H1 (cell line): Measurements from ENCODE around the gene DPEP1. TPM values are rescaled to one million over a fixed set of nuclear protein-coding genes. Genes with fewer than 3 reads are reported as not detected.

ENCODE experiments used
- CTCF ChIA-PET: fragments of 300-600 bp; sonication (Branson Sonifier 250); formaldehyde crosslinking; loops from one replicate; lab custom pipeline; 2021; ENCODE audit not compliant: partially characterized antibody; lab: Charles Lee
- POLR2A ChIA-PET: fragments of 300-600 bp; sonication (Branson Sonifier 250); formaldehyde crosslinking; loops from one replicate; lab custom pipeline; 2021; ENCODE audit warnings: inconsistent platforms; ENCODE audit not compliant: partially characterized antibody; lab: Charles Lee
- DNase-seq, 2 experiments: peaks; one replicate each; pipeline versions ENCODE4 v3.0.0 to v3.0.0-alpha.2; 2010 to 2022; ENCODE audit warnings: low spot score in 2 of 2, low read depth in 1 of 2, mixed read lengths in 1 of 2
- FAIRE-seq: peaks from 2 replicates; lab custom pipeline; 2011; peaks lifted over from hg19 to GRCh38; lab: Jason Lieb, UNC
- H2AFZ ChIP-seq: 2 replicates; pipeline ENCODE4 v1.8.1; 2012; ENCODE audit warnings: low read length, inconsistent platforms
- H2AK5ac ChIP-seq: 2 replicates; pipeline ENCODE4 v1.6.1; 2013; ENCODE audit warnings: low read depth, low read length
- H2BK120ac ChIP-seq: replicated peaks from 2 replicates; pipeline ENCODE3; 2013; ENCODE audit warnings: low read depth, low read length, inconsistent platforms
- H2BK12ac ChIP-seq: 2 replicates; pipeline ENCODE4 v1.6.1; 2013; ENCODE audit warnings: low read depth, low read length
- H2BK15ac ChIP-seq: 2 replicates; pipeline ENCODE4 v1.6.1; 2013; ENCODE audit warnings: low read length
- H2BK20ac ChIP-seq: 2 replicates; pipeline ENCODE4 v1.6.1; 2013; ENCODE audit warnings: low read length
- H2BK5ac ChIP-seq: 2 replicates; pipeline ENCODE4 v1.6.1; 2013; ENCODE audit warnings: low read depth, low read length
- H3K14ac ChIP-seq: 2 replicates; pipeline ENCODE4 v1.6.1; 2013; ENCODE audit warnings: inconsistent platforms; ENCODE audit not compliant: insufficient read length
- H3K18ac ChIP-seq: 2 replicates; pipeline ENCODE4 v1.6.1; 2013; ENCODE audit warnings: low read length; ENCODE audit errors: extremely low read depth
- H3K23ac ChIP-seq: 2 replicates; pipeline ENCODE4 v1.6.1; 2013; ENCODE audit warnings: inconsistent platforms; ENCODE audit not compliant: insufficient read length
- H3K23me2 ChIP-seq: 2 replicates; pipeline ENCODE4 v1.6.1; 2013; ENCODE audit warnings: low read depth, low read length
- H3K27ac ChIP-seq: 2 replicates; pipeline ENCODE4 v1.6.1; 2011; ENCODE audit warnings: low read depth, low read length, inconsistent platforms
- H3K27me3 ChIP-seq, 4 experiments: replicated peaks in 1 of 4; 1 replicate in 1 of 4; 2 replicates in 3 of 4; pipeline versions ENCODE4 v1.6.1 to v1.8.1; 2011 to 2013; ENCODE audit warnings: low read length in 3 of 4, mild to moderate bottlenecking in 3 of 4, inconsistent platforms in 2 of 4, mixed read lengths in 2 of 4, moderate library complexity in 1 of 4; ENCODE audit not compliant: control insufficient read depth in 3 of 4, insufficient read depth in 3 of 4; ENCODE audit errors: extremely low read depth in 1 of 4
- H3K36me3 ChIP-seq, 4 experiments: 2 replicates each; pipeline versions ENCODE4 v1.6.1 to v1.8.1; 2011 to 2013; ENCODE audit warnings: mild to moderate bottlenecking in 4 of 4, low read length in 3 of 4, moderate library complexity in 2 of 4, control low read depth in 1 of 4, inconsistent platforms in 1 of 4; ENCODE audit not compliant: insufficient read depth in 4 of 4, control insufficient read depth in 2 of 4
- H3K4ac ChIP-seq: replicated peaks from 2 replicates; pipeline ENCODE3; 2013; ENCODE audit warnings: low read length, low read depth, mixed read lengths, inconsistent platforms; ENCODE audit not compliant: insufficient read length
- H3K4me1 ChIP-seq, 4 experiments: replicated peaks in 1 of 4; 1 replicate in 1 of 4; 2 replicates in 3 of 4; pipeline versions ENCODE4 v1.6.1 to v1.8.1; 2011 to 2013; ENCODE audit warnings: low read length in 3 of 4, inconsistent platforms in 2 of 4, mixed read lengths in 1 of 4; ENCODE audit not compliant: insufficient read depth in 4 of 4, control insufficient read depth in 3 of 4
- H3K4me2 ChIP-seq, 2 experiments: 2 replicates each; pipeline versions ENCODE4 v1.6.1 to v1.8.1; 2011 to 2013; ENCODE audit warnings: low read depth in 2 of 2, low read length in 2 of 2, control low read depth in 1 of 2, inconsistent platforms in 1 of 2, mild to moderate bottlenecking in 1 of 2; ENCODE audit not compliant: insufficient read depth in 1 of 2
- H3K4me3 ChIP-seq, 4 experiments: fragments of 200-600, 300-600 bp in 1 of 4; sonication (generic), shearing (Covaris generic), sonication (Bioruptor Twin) in 1 of 4; 2 replicates each; pipeline versions ENCODE4 v1.5.1 to v1.8.1; 2011 to 2016; ENCODE audit warnings: low read length in 4 of 4, low read depth in 3 of 4, control low read depth in 2 of 4, inconsistent platforms in 2 of 4, mild to moderate bottlenecking in 2 of 4, mixed read lengths in 1 of 4, moderate library complexity in 1 of 4; ENCODE audit not compliant: insufficient read depth in 2 of 4; ENCODE audit errors: extremely low read depth in 1 of 4
- H3K56ac ChIP-seq: replicated peaks from 2 replicates; pipeline ENCODE3; 2013; ENCODE audit warnings: low read depth, mild to moderate bottlenecking, mixed read lengths, low read length, inconsistent platforms; ENCODE audit not compliant: insufficient read length
- H3K79me1 ChIP-seq: 2 replicates; pipeline ENCODE4 v1.6.1; 2013; ENCODE audit warnings: low read depth, low read length, control low read depth
- H3K79me2 ChIP-seq, 2 experiments: 2 replicates each; pipeline versions ENCODE4 v1.6.1 to v1.8.1; 2012 to 2013; ENCODE audit warnings: low read length in 2 of 2, mild to moderate bottlenecking in 2 of 2, inconsistent platforms in 1 of 2; ENCODE audit not compliant: insufficient read depth in 2 of 2, control insufficient read depth in 1 of 2
- H3K9ac ChIP-seq, 4 experiments: replicated peaks in 1 of 4; 1 replicate in 1 of 4; 2 replicates in 3 of 4; pipeline versions ENCODE4 v1.6.1 to v1.8.1; 2011 to 2013; ENCODE audit warnings: low read depth in 3 of 4, low read length in 3 of 4, control low read depth in 2 of 4, mild to moderate bottlenecking in 2 of 4, moderate library complexity in 2 of 4, inconsistent platforms in 1 of 4; ENCODE audit errors: extremely low read depth in 1 of 4
- H3K9me3 ChIP-seq, 2 experiments: 2 replicates each; pipeline versions ENCODE4 v1.6.1 to v1.8.1; 2012 to 2013; ENCODE audit warnings: mild to moderate bottlenecking in 2 of 2, moderate library complexity in 2 of 2, control low read depth in 1 of 2, inconsistent platforms in 1 of 2, low read depth in 1 of 2, low read length in 1 of 2, mixed read lengths in 1 of 2; ENCODE audit not compliant: insufficient read depth in 2 of 2
- H4K20me1 ChIP-seq, 2 experiments: replicated peaks in 1 of 2; 2 replicates each; pipeline versions ENCODE3 to v1.8.1; 2011 to 2013; ENCODE audit warnings: inconsistent platforms in 2 of 2, low read length in 2 of 2, mild to moderate bottlenecking in 1 of 2; ENCODE audit not compliant: insufficient read depth in 2 of 2, control insufficient read depth in 1 of 2
- H4K5ac ChIP-seq: 2 replicates; pipeline ENCODE4 v1.6.1; 2013; ENCODE audit warnings: low read length, low read depth, mixed read lengths, inconsistent platforms; ENCODE audit not compliant: insufficient read length
- H4K8ac ChIP-seq: 2 replicates; pipeline ENCODE4 v1.8.0; 2013; ENCODE audit warnings: mild to moderate bottlenecking, moderate library complexity, low read length, inconsistent platforms; ENCODE audit not compliant: insufficient read depth; ENCODE audit errors: extremely low read depth
- H4K91ac ChIP-seq: replicated peaks from 2 replicates; pipeline ENCODE3; 2013; ENCODE audit warnings: low read length, mixed read lengths, inconsistent platforms; ENCODE audit not compliant: insufficient read length
- EZH2 ChIP-seq: fragments of 200-600 bp; sonication (generic); IDR thresholded peaks from 2 replicates; pipeline ENCODE4 v1.7.1; 2012; ENCODE audit warnings: low read depth, mild to moderate bottlenecking, moderate library complexity, low read length, inconsistent platforms; ENCODE audit not compliant: severe bottlenecking
- HDAC6 ChIP-seq: IDR thresholded peaks from one replicate; pipeline ENCODE4 v1.7.1; 2012; ENCODE audit warnings: low read depth, mild to moderate bottlenecking, inconsistent platforms, low read length, moderate library complexity
- RBBP5 ChIP-seq: IDR thresholded peaks from 2 replicates; pipeline ENCODE4 v1.7.1; 2012; ENCODE audit warnings: low read depth, mild to moderate bottlenecking, inconsistent platforms, low read length, moderate library complexity, borderline replicate concordance
- TEAD4 ChIP-seq: IDR thresholded peaks from 2 replicates; pipeline ENCODE4 v1.6.1; 2012; ENCODE audit warnings: low read depth, low read length, inconsistent platforms, mixed read lengths
- USF2 ChIP-seq: IDR thresholded peaks from 2 replicates; pipeline ENCODE4 v1.6.1; 2011; ENCODE audit warnings: low read length, improper control_type of control experiment
- WGBS, 2 experiments: shearing (Covaris generic) in 1 of 2; methylation state at CpG; one replicate each; pipeline versions ENCODE4 v1.1.6 to v1.1.7; 2013 to 2015; ENCODE audit warnings: low lambda C conversion rate in 2 of 2, mixed read lengths in 2 of 2, inconsistent platforms in 1 of 2, low coverage in 1 of 2, missing lambda C conversion rate in 1 of 2; ENCODE audit not compliant: insufficient replicate concordance in 2 of 2, insufficient coverage in 1 of 2, insufficient read length in 1 of 2; ENCODE audit errors: extremely low coverage in 1 of 2, missing lambda C conversion rate in 1 of 2; 5-methylcytosine and 5-hydroxymethylcytosine counted together
- polyA plus RNA-seq, 7 experiments: library from polyadenylated mRNA; depleted of rRNA in 3 of 7; stranded (reverse) in 5 of 7; unstranded in 2 of 7; fragments of >200 nt in 5 of 7; fragments of 200-250 nt in 2 of 7; gene quantifications; 1 replicate in 5 of 7; 2 replicates in 1 of 7; 4 replicates in 1 of 7; pipeline versions ENCODE4 v1.2.1 to v1.2.3, GENCODE V29; 2011 to 2013; ENCODE audit warnings: missing spikeins in 2 of 7, mixed read lengths in 2 of 7
- total RNA-seq: library from RNA; stranded (reverse); fragmentation: NEBNext Ultra II Directional; extraction: Animal tissue kit (Norgen Biotek cat#: 25700); gene quantifications from 2 replicates; pipeline ENCODE4 v1.2.1, GENCODE V29; 2021
- TF ChIP-seq, protein P1 (sequence below), 3 experiments: IDR thresholded peaks; 1 replicate in 2 of 3; 2 replicates in 1 of 3; pipeline versions ENCODE4 v1.5.1 to v1.6.1; 2011; ENCODE audit warnings: low read length in 3 of 3, mild to moderate bottlenecking in 3 of 3, inconsistent platforms in 2 of 3, low read depth in 1 of 3, moderate library complexity in 1 of 3; ENCODE audit not compliant: insufficient read depth in 1 of 3; ENCODE audit errors: control extremely low read depth in 1 of 3

Gene DPEP1
- total and polyA plus RNA-seq, 2 of the 8 experiments (the other 6 are each of a cell fraction or from before 2014, with no cell fraction given), result 2.8 to 3.1 TPM

DNA sequence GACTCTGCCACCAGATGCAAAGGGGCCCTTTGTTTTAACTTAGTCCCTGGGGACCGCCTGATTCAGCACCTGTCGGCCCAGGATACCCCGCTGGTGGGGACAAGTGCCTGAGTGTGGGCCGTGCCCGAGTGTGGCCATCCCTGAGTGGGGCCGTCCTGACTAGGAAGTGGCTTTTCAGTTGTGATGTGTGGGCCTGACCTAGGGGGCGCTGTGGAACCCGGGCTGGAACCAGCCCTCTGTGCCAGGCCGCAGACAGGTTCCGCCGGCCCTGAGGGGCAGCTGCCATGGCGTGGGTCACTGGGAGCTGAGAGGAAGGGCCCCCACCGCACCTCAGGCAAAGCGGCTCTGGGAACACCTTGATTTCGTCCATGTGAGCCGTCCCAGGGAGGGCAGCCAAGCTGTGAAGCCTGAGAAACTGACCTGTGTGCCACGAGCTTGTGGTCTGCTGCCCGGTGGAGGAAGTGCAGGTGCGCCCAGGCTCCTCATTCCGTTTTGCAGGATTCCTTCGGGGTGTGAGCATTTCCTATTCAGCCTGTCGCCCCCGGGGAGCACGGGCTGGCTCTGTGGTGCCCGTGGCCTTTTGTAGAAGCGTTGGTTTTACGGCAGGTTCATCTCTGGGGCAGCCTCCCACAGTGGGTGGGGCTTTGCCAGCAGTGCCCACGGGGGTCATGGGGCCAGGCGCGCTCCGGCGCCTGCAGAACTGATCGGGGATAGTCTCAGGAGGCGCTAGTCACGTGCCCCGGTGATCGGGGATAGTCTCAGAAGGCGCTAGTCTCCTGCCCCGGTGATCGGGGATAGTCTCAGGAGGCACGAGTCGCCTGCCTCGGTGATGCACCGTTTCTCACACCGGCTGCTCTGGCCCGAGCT is 47.7 kb upstream of the DPEP1 start:
- H3K56ac ChIP-seq, result no peak overlapping the region
- peak overlapping the region; percentile 63 for H3K4ac ChIP-seq
- POLR2A ChIA-PET, result interaction anchor here (0.9 to 5.5 kb wide), 26 partner anchors 8 to 318 kb away, joined by 3 to 63 read pairs (median 4); partner anchors contain the start of genes ANKRD11 and CPNE7
- no peak overlapping the region for H3K14ac ChIP-seq
- H3K18ac ChIP-seq, result peak overlapping the region; percentile 86
- H2BK120ac ChIP-seq, result no peak overlapping the region
- peak overlapping the region; percentile 94 for H4K91ac ChIP-seq
- peak overlapping the region; percentile 32; the same call in 1 of the 2 replicates for H3K27ac ChIP-seq
- H3K4me1 ChIP-seq, result peaks cover 5 to 31% (median 9%) of the 10 kb centered on the region in 4 experiments
- H2BK20ac ChIP-seq, result no peak overlapping the region
- peaks cover 11 to 30% of the 10 kb centered on the region in 2 experiments for H3K79me2 ChIP-seq
- H3K23me2 ChIP-seq, result peaks cover 17% of the 10 kb centered on the region
- H4K20me1 ChIP-seq, result peaks cover 28 to 30% of the 10 kb centered on the region in 2 experiments
- peak overlapping the region; percentile 89 for H4K8ac ChIP-seq
- 10% methylated on average over 45 of the region's 46 CpGs; no CpG with 5 or more reads in 1 of the 2 experiments for WGBS, 2 experiments
- H3K36me3 ChIP-seq, result peaks cover 21 to 37% (median 32%) of the 10 kb centered on the region in 4 experiments
- peak overlapping the region; percentile 82 for H2BK5ac ChIP-seq
- H3K4me2 ChIP-seq, result peak overlapping the region; percentile 91
- H2AFZ ChIP-seq, result no peak overlapping the region
- FAIRE-seq, result no peak
- H4K5ac ChIP-seq, result peak overlapping the region; percentile 30
- CTCF ChIA-PET, result interaction anchor here (0.5 to 1.9 kb wide), 18 partner anchors 8 to 721 kb away, joined by 3 to 9 read pairs (median 4); no protein-coding TSS in a partner anchor
- peaks cover 3% of the 10 kb centered on the region; the same call in 1 of the 2 replicates for H3K79me1 ChIP-seq
- 0 out of 2 replicates have a peak overlapping the region, but pooled peaks have one; percentile 9 for H2BK12ac ChIP-seq
- H3K9me3 ChIP-seq, result no peaks in the 10 kb centered on the region
- H2AK5ac ChIP-seq, result peak overlapping the region; percentile 31; the same call in 1 of the 2 replicates
- H3K4me3 ChIP-seq, result peak overlapping the region; percentile 18 to 69 (median 47); a peak in 7 of 8 replicates
- peak in 1 of 2 experiments; percentile 94 for DNase-seq
- no peak overlapping the region for H2BK15ac ChIP-seq
- H3K23ac ChIP-seq, result no peak overlapping the region
- H3K27me3 ChIP-seq, result no peaks in the 10 kb centered on the region
- peak overlapping the region in 1 of 4 experiments; percentile 14; a peak in 2 of 7 replicates for H3K9ac ChIP-seq
- no peak for TF ChIP-seq RBBP5
- TF ChIP-seq HDAC6, result no peak
- TF ChIP-seq USF2, result peak; percentile 81
- TF ChIP-seq, protein P1, sequence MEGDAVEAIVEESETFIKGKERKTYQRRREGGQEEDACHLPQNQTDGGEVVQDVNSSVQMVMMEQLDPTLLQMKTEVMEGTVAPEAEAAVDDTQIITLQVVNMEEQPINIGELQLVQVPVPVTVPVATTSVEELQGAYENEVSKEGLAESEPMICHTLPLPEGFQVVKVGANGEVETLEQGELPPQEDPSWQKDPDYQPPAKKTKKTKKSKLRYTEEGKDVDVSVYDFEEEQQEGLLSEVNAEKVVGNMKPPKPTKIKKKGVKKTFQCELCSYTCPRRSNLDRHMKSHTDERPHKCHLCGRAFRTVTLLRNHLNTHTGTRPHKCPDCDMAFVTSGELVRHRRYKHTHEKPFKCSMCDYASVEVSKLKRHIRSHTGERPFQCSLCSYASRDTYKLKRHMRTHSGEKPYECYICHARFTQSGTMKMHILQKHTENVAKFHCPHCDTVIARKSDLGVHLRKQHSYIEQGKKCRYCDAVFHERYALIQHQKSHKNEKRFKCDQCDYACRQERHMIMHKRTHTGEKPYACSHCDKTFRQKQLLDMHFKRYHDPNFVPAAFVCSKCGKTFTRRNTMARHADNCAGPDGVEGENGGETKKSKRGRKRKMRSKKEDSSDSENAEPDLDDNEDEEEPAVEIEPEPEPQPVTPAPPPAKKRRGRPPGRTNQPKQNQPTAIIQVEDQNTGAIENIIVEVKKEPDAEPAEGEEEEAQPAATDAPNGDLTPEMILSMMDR (IDR thresholded peaks at IDR 0.05; ENCODE audit: control extremely low read depth in 1 of 3, insufficient read depth in 1 of 3, low read depth in 1 of 3, low read length in 3 of 3), result peak; percentile 65 to 79 (median 76)
- TF ChIP-seq TEAD4, result no peak
- TF ChIP-seq EZH2, result no peak
